Measurements from ENCODE around the gene GTPBP2. TPM values are rescaled to one million over a fixed set of nuclear protein-coding genes. Genes with fewer than 3 reads are reported as not detected.

Gene GTPBP2
- total and polyA plus RNA-seq, 2 of the 4 experiments (the other 2 are of a cell fraction) = 38.4 to 86.6 TPM

DNA sequence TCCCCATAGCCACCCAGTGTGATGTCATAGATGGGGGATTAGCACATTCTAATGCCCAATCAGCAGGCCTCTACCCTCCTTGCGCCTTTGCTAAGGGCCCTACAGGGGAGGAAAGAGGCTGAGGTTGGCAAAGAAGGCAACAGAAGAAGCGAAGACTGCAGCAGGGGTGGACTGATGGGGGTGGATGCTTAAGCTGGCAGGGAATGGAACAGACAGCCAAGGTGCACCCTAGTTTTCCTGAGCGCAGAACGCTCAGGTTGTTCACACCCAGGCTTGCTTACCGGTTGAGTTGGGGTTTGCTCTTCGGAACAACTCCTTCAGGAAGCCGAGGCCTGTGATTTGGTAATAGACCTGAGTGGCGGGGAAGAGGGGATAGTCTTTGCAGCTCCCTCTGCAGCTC lies 45.9 kb upstream of the GTPBP2 start:
- H3K4me2 ChIP-seq (ENCODE audit: low read depth, low read length) = no peak overlapping the region
- no peak overlapping the region for H4K5ac ChIP-seq (ENCODE audit: low read depth, low read length)
- DNase-seq = no peak
- H3K79me1 ChIP-seq (ENCODE audit: low read depth in 1 of 2, low read length in 2 of 2) = peaks cover 12 to 14% of the 10 kb centered on the region in 2 experiments
- H2BK120ac ChIP-seq (ENCODE audit: low read depth, low read length) = no peak overlapping the region
- no peak for ATAC-seq (ENCODE audit: low read depth)
- no peaks in the 10 kb centered on the region for H4K20me1 ChIP-seq (ENCODE audit: insufficient read depth, low read length)
- H3K4me1 ChIP-seq (ENCODE audit: control insufficient read depth, insufficient read depth, low read length) = no peaks in the 10 kb centered on the region; the same call in 1 of the 2 replicates
- no peak overlapping the region for H2AK5ac ChIP-seq (ENCODE audit: low read depth, low read length)
- no peaks in the 10 kb centered on the region for H3K9me3 ChIP-seq (ENCODE audit: control insufficient read depth, insufficient read depth, low read length)
- H3K9ac ChIP-seq (ENCODE audit: low read depth, low read length) = no peak overlapping the region
- H3K27me3 ChIP-seq (ENCODE audit: control insufficient read depth, insufficient read depth, low read length) = no peaks in the 10 kb centered on the region
- H4K8ac ChIP-seq (ENCODE audit: low read depth in 2 of 2, low read length in 2 of 2) = no peak overlapping the region
- H2BK5ac ChIP-seq (ENCODE audit: low read depth, low read length, poor library complexity, severe bottlenecking) = no peak overlapping the region
- no peak overlapping the region for H2BK15ac ChIP-seq (ENCODE audit: low read depth, low read length)
- H2AFZ ChIP-seq (replicated peaks; ENCODE audit: low read length, poor library complexity) = no peak overlapping the region
- no peak overlapping the region for H3K14ac ChIP-seq (replicated peaks; ENCODE audit: low read depth, low read length)
- intact Hi-C loops (cut with micrococcal nuclease) = no loop called here
- peaks cover 70% of the 10 kb centered on the region for H3K36me3 ChIP-seq (ENCODE audit: control insufficient read depth, insufficient read depth, low read length)
- dilution Hi-C loops (cut with HindIII; ENCODE audit: low sequenced_read_pairs, unreplicated experiment) = no loop called here
- no peak overlapping the region for H3K4me3 ChIP-seq (ENCODE audit: insufficient read depth, low read depth, low read length)
- no peak overlapping the region for H3K4ac ChIP-seq (ENCODE audit: low read depth, low read length)
- ChIA-PET POLR2A (ENCODE audit: unreplicated experiment) (no interaction called here), CTCF (no interaction called here)
- WGBS, 2 experiments (ENCODE audit: extremely low coverage in 2 of 2, insufficient read length in 1 of 2) = 96% methylated on average over 4 of the region's 8 CpGs; no CpG with 5 or more reads in 1 of the 2 experiments
- BruUV-seq (replicated peaks) = no TSS peak
- in situ Hi-C loops (cut with MboI; ENCODE audit: low sequenced_read_pairs) = no loop called here
- no peak overlapping the region for H2BK20ac ChIP-seq (ENCODE audit: low read depth, low read length)
- H3K23ac ChIP-seq (ENCODE audit: low read depth, low read length) = no peak overlapping the region
- no peak overlapping the region for H3K18ac ChIP-seq (ENCODE audit: low read depth, low read length)
- H2AK9ac ChIP-seq (replicated peaks; ENCODE audit: low read depth, low read length, poor library complexity) = no peak overlapping the region
- TF ChIP-seq, protein P1, sequence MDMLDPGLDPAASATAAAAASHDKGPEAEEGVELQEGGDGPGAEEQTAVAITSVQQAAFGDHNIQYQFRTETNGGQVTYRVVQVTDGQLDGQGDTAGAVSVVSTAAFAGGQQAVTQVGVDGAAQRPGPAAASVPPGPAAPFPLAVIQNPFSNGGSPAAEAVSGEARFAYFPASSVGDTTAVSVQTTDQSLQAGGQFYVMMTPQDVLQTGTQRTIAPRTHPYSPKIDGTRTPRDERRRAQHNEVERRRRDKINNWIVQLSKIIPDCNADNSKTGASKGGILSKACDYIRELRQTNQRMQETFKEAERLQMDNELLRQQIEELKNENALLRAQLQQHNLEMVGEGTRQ (IDR thresholded peaks at IDR 0.05; ENCODE audit: low read depth, low read length) = no peak
- no peak for TF ChIP-seq MAFK (IDR thresholded peaks at IDR 0.05; ENCODE audit: low read depth, low read length)
- no peak for TF ChIP-seq CEBPB (IDR thresholded peaks at IDR 0.05; ENCODE audit: low read depth, low read length)
- TF ChIP-seq POLR2A (IDR thresholded peaks at IDR 0.05; ENCODE audit: low read depth, low read length) = no peak
- TF ChIP-seq, protein P2, sequence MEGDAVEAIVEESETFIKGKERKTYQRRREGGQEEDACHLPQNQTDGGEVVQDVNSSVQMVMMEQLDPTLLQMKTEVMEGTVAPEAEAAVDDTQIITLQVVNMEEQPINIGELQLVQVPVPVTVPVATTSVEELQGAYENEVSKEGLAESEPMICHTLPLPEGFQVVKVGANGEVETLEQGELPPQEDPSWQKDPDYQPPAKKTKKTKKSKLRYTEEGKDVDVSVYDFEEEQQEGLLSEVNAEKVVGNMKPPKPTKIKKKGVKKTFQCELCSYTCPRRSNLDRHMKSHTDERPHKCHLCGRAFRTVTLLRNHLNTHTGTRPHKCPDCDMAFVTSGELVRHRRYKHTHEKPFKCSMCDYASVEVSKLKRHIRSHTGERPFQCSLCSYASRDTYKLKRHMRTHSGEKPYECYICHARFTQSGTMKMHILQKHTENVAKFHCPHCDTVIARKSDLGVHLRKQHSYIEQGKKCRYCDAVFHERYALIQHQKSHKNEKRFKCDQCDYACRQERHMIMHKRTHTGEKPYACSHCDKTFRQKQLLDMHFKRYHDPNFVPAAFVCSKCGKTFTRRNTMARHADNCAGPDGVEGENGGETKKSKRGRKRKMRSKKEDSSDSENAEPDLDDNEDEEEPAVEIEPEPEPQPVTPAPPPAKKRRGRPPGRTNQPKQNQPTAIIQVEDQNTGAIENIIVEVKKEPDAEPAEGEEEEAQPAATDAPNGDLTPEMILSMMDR (conservative IDR thresholded peaks at IDR 0.05; ENCODE audit: low read depth, low read length) = no peak
- TF ChIP-seq NFE2L2 (IDR thresholded peaks at IDR 0.05; ENCODE audit: low read depth, low read length) = no peak
- TF ChIP-seq, protein P3, sequence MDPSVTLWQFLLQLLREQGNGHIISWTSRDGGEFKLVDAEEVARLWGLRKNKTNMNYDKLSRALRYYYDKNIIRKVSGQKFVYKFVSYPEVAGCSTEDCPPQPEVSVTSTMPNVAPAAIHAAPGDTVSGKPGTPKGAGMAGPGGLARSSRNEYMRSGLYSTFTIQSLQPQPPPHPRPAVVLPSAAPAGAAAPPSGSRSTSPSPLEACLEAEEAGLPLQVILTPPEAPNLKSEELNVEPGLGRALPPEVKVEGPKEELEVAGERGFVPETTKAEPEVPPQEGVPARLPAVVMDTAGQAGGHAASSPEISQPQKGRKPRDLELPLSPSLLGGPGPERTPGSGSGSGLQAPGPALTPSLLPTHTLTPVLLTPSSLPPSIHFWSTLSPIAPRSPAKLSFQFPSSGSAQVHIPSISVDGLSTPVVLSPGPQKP (IDR thresholded peaks at IDR 0.05; ENCODE audit: borderline replicate concordance, low read depth, low read length) = no peak
- TF ChIP-seq RFX5 (IDR thresholded peaks at IDR 0.05; ENCODE audit: low read depth, low read length) = no peak
- TF ChIP-seq RAD21 (IDR thresholded peaks at IDR 0.05; ENCODE audit: low read length) = no peak
- no peak for TF ChIP-seq BHLHE40 (IDR thresholded peaks at IDR 0.05; ENCODE audit: low read depth, low read length)
- no peak for TF ChIP-seq FOS (IDR thresholded peaks at IDR 0.05; ENCODE audit: low read depth, low read length)
- no peak for TF ChIP-seq SMC3 (IDR thresholded peaks at IDR 0.05; ENCODE audit: low read depth, low read length)
- TF ChIP-seq CHD1 (IDR thresholded peaks at IDR 0.05; ENCODE audit: low read depth, low read length) = no peak
- H3K27ac ChIP-seq (ENCODE audit: insufficient read depth, low read length) = no peak overlapping the region
- H3K9me1 ChIP-seq (ENCODE audit: insufficient read depth, low read length) = peaks cover 14% of the 10 kb centered on the region; the same call in 1 of the 2 replicates
- no peak overlapping the region for H4K91ac ChIP-seq (ENCODE audit: insufficient read depth, low read depth, low read length)
- H3K56ac ChIP-seq (ENCODE audit: extremely low read depth, insufficient read depth, low read length) = no peak overlapping the region

All from IMR-90 (cell line).